HG03354 (cell line): ENCODE data around the gene HSPB7.
"Not testable (repeated sequence)": the region's sequence is repeated elsewhere in the genome, so short reads cannot be mapped to it uniquely, and the experiment has no call there.

Experiments used
- ATAC-seq: cut with Tn5 transposase; IDR thresholded peaks from one replicate; pipeline ENCODE4 v1.9.1; 2021; ENCODE audit warnings: mild to moderate bottlenecking; ENCODE audit not compliant: unreplicated experiment, poor library complexity, severe bottlenecking

HSPB7 gene

GRCh38 chr1:16026723-16027484 lies 9.1 kb upstream of the HSPB7 start:
- no peak for ATAC-seq

- not testable (repeated sequence) for ATAC-seq
These were observed 8.5 kb upstream of the HSPB7 start for GRCh38 chr1:16026302-16026701.

- no peak for ATAC-seq
These were observed 5.3 kb upstream of the HSPB7 start for GRCh38 chr1:16023050-16023653.

GRCh38 chr1:16022393-16022792 lies 4.5 kb upstream of the HSPB7 start:
- no peak for ATAC-seq

GRCh38 chr1:16021681-16022080 lies 3.8 kb upstream of the HSPB7 start, which contains the start of gene CLCNKA:
CLCNKA (plus strand) TSS chr1:16022036; CDS start chr1:16022620, 584 bp downstream.
- no peak for ATAC-seq

GRCh38 chr1:16020878-16021277 lies 3.0 kb upstream of the HSPB7 start:
- ATAC-seq, result not testable (repeated sequence)

- no peak for ATAC-seq
These were observed 2.5 kb upstream of the HSPB7 start for GRCh38 chr1:16020325-16020724.

- no peak for ATAC-seq
These were observed 1.9 kb upstream of the HSPB7 start for GRCh38 chr1:16019644-16020277.

- no peak for ATAC-seq
These were observed 1.2 kb upstream of the HSPB7 start for GRCh38 chr1:16018749-16019643.

GRCh38 chr1:16018308-16018707 lies 465 bp upstream of the HSPB7 start:
- ATAC-seq, result no peak

GRCh38 chr1:16017076-16017460 lies 775 bp downstream of the HSPB7 start:
- ATAC-seq, result no peak

GRCh38 chr1:16015960-16016901 lies 1.6 kb downstream of the HSPB7 start:
- no peak for ATAC-seq

- ATAC-seq, result no peak
These were observed 2.4 kb downstream of the HSPB7 start for GRCh38 chr1:16015491-16015890.

- no peak for ATAC-seq
These were observed 3.0 kb downstream of the HSPB7 start for GRCh38 chr1:16014509-16015482.

GRCh38 chr1:16013908-16014258 lies 4.0 kb downstream of the HSPB7 start:
- ATAC-seq, result no peak

GRCh38 chr1:16013220-16013907 lies 4.5 kb downstream of the HSPB7 start:
- ATAC-seq, result no peak

- no peak for ATAC-seq
These were observed 5.1 kb downstream of the HSPB7 start for GRCh38 chr1:16012590-16013219.
